ENCODE data around the gene KIAA0232.

Gene KIAA0232

DNA sequence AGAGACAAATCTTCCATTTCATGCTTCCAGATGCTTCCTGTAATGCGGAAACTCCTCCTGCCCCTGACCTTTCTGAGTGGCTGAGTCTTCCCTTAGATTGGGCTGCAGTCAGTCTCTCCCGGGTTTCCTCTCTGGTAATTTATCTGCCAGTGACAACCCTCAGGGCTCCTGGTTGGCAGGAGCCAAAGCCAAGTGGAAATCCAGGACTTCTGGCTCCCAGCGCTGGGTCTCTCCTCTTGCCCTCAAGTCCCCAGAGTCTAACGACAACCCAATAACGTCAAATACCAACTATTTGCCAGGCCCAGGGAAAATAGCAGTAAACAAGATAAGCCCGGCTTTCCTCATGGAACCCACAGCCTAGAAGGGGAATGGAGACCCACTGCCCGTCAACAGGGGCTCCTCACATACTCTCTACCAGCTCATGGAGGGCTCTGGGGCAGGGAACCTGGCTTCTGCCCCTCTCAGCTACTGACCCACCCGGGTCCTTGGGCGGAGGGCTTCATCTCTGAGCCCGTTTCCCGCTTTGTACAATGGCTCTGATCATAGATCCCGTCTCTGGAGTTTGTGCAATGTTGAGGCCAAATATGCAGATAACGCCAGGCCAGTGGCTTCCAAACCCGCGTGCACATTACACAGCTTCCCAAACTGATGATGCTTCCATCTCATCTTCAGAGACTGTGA is 126.0 kb downstream of the KIAA0232 start:
- Histone ChIP-seq H3K79me2 (ENCODE audit: insufficient read depth, low read length) (peaks cover 24% of the 10 kb centered on the region), H3K27ac (ENCODE audit: low read length) (peak overlapping the region; percentile 94), H3K9ac (ENCODE audit: low read depth, low read length) (peak overlapping the region; percentile 94), H3K4me3 (ENCODE audit: low read depth in 1 of 2, low read length in 2 of 2) (peak overlapping the region; percentile 61 to 90), H3K9me3 (ENCODE audit: insufficient read depth, low read length, severe bottlenecking) (no peaks in the 10 kb centered on the region), H3K4me1 (ENCODE audit: insufficient read depth, low read length) (peaks cover 25% of the 10 kb centered on the region), H3K4me2 (ENCODE audit: insufficient read depth, low read length) (peak overlapping the region; percentile 100), H4K20me1 (ENCODE audit: insufficient read depth, low read length) (peaks cover 14% of the 10 kb centered on the region; the same call in 1 of the 2 replicates), H2AFZ (ENCODE audit: low read depth, low read length) (peak overlapping the region; percentile 82), H3K27me3 (ENCODE audit: insufficient read depth, low read length, poor library complexity) (no peaks in the 10 kb centered on the region), H3K36me3 (ENCODE audit: insufficient read depth, low read length) (no peaks in the 10 kb centered on the region)
- ATAC-seq (ENCODE audit: insufficient read depth, low read depth) = no peak
- DNase-seq = no peak
- no peak for TF ChIP-seq EZH2 (IDR thresholded peaks at IDR 0.05; ENCODE audit: borderline replicate concordance, low read depth, low read length, severe bottlenecking)
- TF ChIP-seq, protein P1, sequence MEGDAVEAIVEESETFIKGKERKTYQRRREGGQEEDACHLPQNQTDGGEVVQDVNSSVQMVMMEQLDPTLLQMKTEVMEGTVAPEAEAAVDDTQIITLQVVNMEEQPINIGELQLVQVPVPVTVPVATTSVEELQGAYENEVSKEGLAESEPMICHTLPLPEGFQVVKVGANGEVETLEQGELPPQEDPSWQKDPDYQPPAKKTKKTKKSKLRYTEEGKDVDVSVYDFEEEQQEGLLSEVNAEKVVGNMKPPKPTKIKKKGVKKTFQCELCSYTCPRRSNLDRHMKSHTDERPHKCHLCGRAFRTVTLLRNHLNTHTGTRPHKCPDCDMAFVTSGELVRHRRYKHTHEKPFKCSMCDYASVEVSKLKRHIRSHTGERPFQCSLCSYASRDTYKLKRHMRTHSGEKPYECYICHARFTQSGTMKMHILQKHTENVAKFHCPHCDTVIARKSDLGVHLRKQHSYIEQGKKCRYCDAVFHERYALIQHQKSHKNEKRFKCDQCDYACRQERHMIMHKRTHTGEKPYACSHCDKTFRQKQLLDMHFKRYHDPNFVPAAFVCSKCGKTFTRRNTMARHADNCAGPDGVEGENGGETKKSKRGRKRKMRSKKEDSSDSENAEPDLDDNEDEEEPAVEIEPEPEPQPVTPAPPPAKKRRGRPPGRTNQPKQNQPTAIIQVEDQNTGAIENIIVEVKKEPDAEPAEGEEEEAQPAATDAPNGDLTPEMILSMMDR (IDR thresholded peaks at IDR 0.05; ENCODE audit: borderline replicate concordance, extremely low read depth, low read length, poor library complexity, severe bottlenecking) = no peak

DNA sequence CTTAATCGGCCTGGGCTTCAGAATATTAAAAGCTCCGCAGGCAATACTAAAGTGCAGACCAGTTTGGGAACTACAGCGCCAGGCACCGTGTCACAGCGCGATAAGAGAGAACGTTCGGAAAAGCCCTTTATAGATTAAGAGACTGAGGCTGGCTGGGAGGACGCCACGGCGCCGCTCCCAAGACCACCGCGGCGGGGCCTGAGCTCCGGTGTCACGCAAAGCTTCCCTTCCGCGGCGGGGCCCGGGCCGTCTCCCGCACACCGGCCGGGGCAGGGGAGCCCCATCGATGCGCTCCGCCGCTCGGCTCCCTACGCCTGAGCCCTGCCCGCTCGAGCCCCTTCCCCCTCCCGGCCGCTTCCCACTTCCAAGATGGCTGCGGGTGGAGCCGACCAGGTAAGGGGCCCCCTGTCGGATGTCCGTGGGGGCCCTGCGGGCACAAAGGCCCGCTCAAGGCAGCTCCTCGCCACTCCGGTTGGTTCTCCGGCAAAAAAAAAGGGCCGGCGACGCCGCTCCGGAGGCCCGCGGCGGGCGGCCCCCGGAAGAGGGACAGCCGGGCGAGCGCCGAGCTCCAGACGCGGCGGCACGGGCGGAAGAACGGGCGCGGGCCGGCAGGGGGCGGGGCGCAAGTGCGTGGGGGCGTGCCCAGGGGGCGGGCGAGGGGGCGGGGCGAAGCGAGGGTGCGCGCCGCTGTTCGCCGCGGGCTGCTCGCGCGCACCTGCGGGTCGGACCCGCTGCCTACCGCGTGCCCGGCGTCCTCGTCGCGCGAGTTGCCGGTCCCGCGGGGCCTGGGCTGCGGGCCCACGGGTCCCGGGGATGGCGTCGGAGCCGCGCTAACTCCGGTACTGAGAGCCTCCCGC is 126.8 kb downstream of the KIAA0232 start, which contains the start of gene TBC1D14:
TSS of gene TBC1D14 (plus strand) at position 714 of the 857 bp plus-strand sequence. CDS start 13,564 bp downstream, outside the sequence.
- Histone ChIP-seq H3K4me2 (ENCODE audit: insufficient read depth, low read length) (peak within 1 kb of the TSS; percentile 100), H4K20me1 (ENCODE audit: insufficient read depth, low read length) (peaks cover 15% of the 10 kb centered on the region; the same call in 1 of the 2 replicates), H3K4me1 (ENCODE audit: insufficient read depth, low read length) (peaks cover 25% of the 10 kb centered on the region), H3K4me3 (ENCODE audit: low read depth in 1 of 2, low read length in 2 of 2) (peak within 1 kb of the TSS; percentile 61 to 90), H3K79me2 (ENCODE audit: insufficient read depth, low read length) (peaks cover 31% of the 10 kb centered on the region), H2AFZ (ENCODE audit: low read depth, low read length) (peak within 1 kb of the TSS; percentile 82), H3K27me3 (ENCODE audit: insufficient read depth, low read length, poor library complexity) (no peaks in the 10 kb centered on the region), H3K36me3 (ENCODE audit: insufficient read depth, low read length) (no peaks in the 10 kb centered on the region), H3K9me3 (ENCODE audit: insufficient read depth, low read length, severe bottlenecking) (no peaks in the 10 kb centered on the region), H3K9ac (ENCODE audit: low read depth, low read length) (peak within 1 kb of the TSS; percentile 94), H3K27ac (ENCODE audit: low read length) (peak within 1 kb of the TSS; percentile 94)
- DNase-seq (peak; percentile 89), ATAC-seq (ENCODE audit: insufficient read depth, low read depth) (peak; percentile 94)
- TF ChIP-seq EZH2 (IDR thresholded peaks at IDR 0.05; ENCODE audit: borderline replicate concordance, low read depth, low read length, severe bottlenecking) = no peak
- TF ChIP-seq, protein P1 (IDR thresholded peaks at IDR 0.05; ENCODE audit: borderline replicate concordance, extremely low read depth, low read length, poor library complexity, severe bottlenecking) = peak; percentile 23

DNA sequence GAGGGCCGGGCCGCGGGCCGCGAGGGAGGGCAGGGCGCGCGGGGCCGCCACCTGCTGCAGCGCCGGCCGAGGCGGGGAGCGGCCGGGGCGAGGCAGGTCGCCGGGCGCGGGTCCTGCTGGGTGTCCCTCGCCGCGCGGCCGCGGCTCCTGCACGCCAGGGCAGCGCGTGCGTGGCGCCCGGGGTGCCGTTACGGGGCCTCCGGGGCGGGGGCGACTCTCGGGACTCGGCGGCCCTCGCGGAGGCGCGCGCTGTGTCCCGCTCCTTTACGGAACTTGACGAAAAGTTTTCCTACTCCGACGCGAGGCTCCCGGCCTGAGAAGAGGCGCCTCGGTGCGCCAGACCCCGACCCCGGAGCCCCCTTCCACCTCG is 127.4 kb downstream of the KIAA0232 start:
- Histone ChIP-seq H3K27me3 (ENCODE audit: insufficient read depth, low read length, poor library complexity) (no peaks in the 10 kb centered on the region), H3K79me2 (ENCODE audit: insufficient read depth, low read length) (peaks cover 34% of the 10 kb centered on the region), H3K4me2 (ENCODE audit: insufficient read depth, low read length) (peak overlapping the region; percentile 100), H3K9me3 (ENCODE audit: insufficient read depth, low read length, severe bottlenecking) (no peaks in the 10 kb centered on the region), H3K4me3 (ENCODE audit: low read depth in 1 of 2, low read length in 2 of 2) (peak overlapping the region; percentile 57 to 90), H2AFZ (ENCODE audit: low read depth, low read length) (peak overlapping the region; percentile 77), H3K9ac (ENCODE audit: low read depth, low read length) (peak overlapping the region; percentile 94), H3K27ac (ENCODE audit: low read length) (peak overlapping the region; percentile 63), H4K20me1 (ENCODE audit: insufficient read depth, low read length) (peaks cover 18% of the 10 kb centered on the region; the same call in 1 of the 2 replicates), H3K36me3 (ENCODE audit: insufficient read depth, low read length) (no peaks in the 10 kb centered on the region), H3K4me1 (ENCODE audit: insufficient read depth, low read length) (peaks cover 25% of the 10 kb centered on the region)
- no peak for TF ChIP-seq EZH2 (IDR thresholded peaks at IDR 0.05; ENCODE audit: borderline replicate concordance, low read depth, low read length, severe bottlenecking)
- TF ChIP-seq, protein P1 (IDR thresholded peaks at IDR 0.05; ENCODE audit: borderline replicate concordance, extremely low read depth, low read length, poor library complexity, severe bottlenecking) = no peak
- ATAC-seq (ENCODE audit: insufficient read depth, low read depth) (peak; percentile 5; the same call in 2 of the 3 replicates), DNase-seq (peak; percentile 49)
